Parathyroid adenoma (tissue), 2 donors: ENCODE results near the gene CCNB2.

ENCODE experiments used
- H2AFZ ChIP-seq: fragments of 300-600 bp; sonication (generic); one replicate; pipeline ENCODE4 v1.7.0; 2017; ENCODE audit warnings: antibody characterized with exemption, mild to moderate bottlenecking
- H3K27ac ChIP-seq: fragments of 300-600 bp; sonication (generic); one replicate; pipeline ENCODE4 v1.7.0; 2017
- H3K27me3 ChIP-seq: fragments of 300-600 bp; sonication (generic); one replicate; pipeline ENCODE4 v1.7.0; 2017; ENCODE audit warnings: low read length; ENCODE audit not compliant: control insufficient read depth, insufficient read depth
- H3K36me3 ChIP-seq: fragments of 300-600 bp; sonication (generic); one replicate; pipeline ENCODE4 v1.7.0; 2017; ENCODE audit warnings: low read length; ENCODE audit not compliant: control insufficient read depth, insufficient read depth
- H3K4me1 ChIP-seq: fragments of 300-600 bp; sonication (generic); one replicate; pipeline ENCODE4 v1.7.0; 2017; ENCODE audit warnings: control low read depth
- H3K4me2 ChIP-seq: fragments of 300-600 bp; sonication (generic); one replicate; pipeline ENCODE4 v1.7.0; 2017; ENCODE audit warnings: low read length
- H3K4me3 ChIP-seq: fragments of 300-600 bp; sonication (generic); one replicate; pipeline ENCODE4 v1.7.0; 2017; ENCODE audit warnings: low read depth, low read length
- H3K79me2 ChIP-seq: fragments of 300-600 bp; sonication (generic); one replicate; pipeline ENCODE4 v1.7.0; 2017; ENCODE audit warnings: control low read depth
- H3K9ac ChIP-seq: fragments of 300-600 bp; sonication (generic); one replicate; pipeline ENCODE4 v1.7.0; 2017; ENCODE audit warnings: mild to moderate bottlenecking
- H3K9me3 ChIP-seq: fragments of 300-600 bp; sonication (generic); one replicate; pipeline ENCODE4 v1.7.0; 2017; ENCODE audit warnings: low read length; ENCODE audit not compliant: control insufficient read depth
- CTCF ChIP-seq: fragments of 300-600 bp; sonication (generic); IDR thresholded peaks from one replicate; pipeline ENCODE4 v1.7.0; 2017; ENCODE audit warnings: antibody characterized with exemption, mild to moderate bottlenecking
- donor health status: primary hyperparathyroidism.

The CCNB2 gene

GRCh38 chr15:59168536-59168935 lies 63.6 kb downstream of the CCNB2 start:
- H3K4me3 ChIP-seq, result no peak overlapping the region

DNA sequence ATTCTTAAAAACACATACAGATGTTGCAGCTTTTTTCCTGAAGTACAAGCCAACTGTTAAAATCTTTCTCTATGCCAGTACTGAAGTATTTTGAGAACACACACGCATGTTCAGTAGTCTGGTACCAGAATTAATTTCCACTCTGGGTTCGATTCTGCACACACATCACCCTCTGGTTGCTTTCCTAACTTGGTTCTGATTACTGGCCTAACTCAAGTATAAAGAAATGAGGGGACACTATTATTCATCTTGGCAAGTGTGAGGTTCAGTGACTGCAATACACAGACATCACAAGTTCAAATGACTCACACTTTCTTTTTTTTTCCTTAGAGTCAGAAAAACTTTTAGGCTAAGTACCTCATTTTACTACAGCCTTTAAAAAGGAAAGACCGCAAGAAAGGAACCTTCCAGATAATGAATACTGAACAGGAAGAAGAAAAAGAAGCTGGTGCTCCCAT lies 64.3 kb downstream of the CCNB2 start:
- no peaks in the 10 kb centered on the region for H3K4me1 ChIP-seq
- H3K9ac ChIP-seq, result no peak overlapping the region
- no peak overlapping the region for H3K4me2 ChIP-seq
- no peaks in the 10 kb centered on the region for H3K79me2 ChIP-seq
- H3K4me3 ChIP-seq, result no peak overlapping the region
- no peaks in the 10 kb centered on the region for H3K9me3 ChIP-seq
- H3K27me3 ChIP-seq, result no peaks in the 10 kb centered on the region
- TF ChIP-seq CTCF, result no peak
- H3K27ac ChIP-seq, result no peak overlapping the region
- no peaks in the 10 kb centered on the region for H3K36me3 ChIP-seq
- no peak overlapping the region for H2AFZ ChIP-seq

More at GRCh38 chr15:59168536-59168935, 63.6 kb downstream of the CCNB2 start:
- H3K4me2 ChIP-seq, result no peak overlapping the region
- no peak overlapping the region for H3K9ac ChIP-seq
- no peak overlapping the region for H2AFZ ChIP-seq
- H3K27me3 ChIP-seq, result no peaks in the 10 kb centered on the region
- H3K79me2 ChIP-seq, result no peaks in the 10 kb centered on the region
- no peak overlapping the region for H3K27ac ChIP-seq
- no peaks in the 10 kb centered on the region for H3K4me1 ChIP-seq
- TF ChIP-seq CTCF, result no peak
- H3K9me3 ChIP-seq, result no peaks in the 10 kb centered on the region
- H3K36me3 ChIP-seq, result no peaks in the 10 kb centered on the region

DNA sequence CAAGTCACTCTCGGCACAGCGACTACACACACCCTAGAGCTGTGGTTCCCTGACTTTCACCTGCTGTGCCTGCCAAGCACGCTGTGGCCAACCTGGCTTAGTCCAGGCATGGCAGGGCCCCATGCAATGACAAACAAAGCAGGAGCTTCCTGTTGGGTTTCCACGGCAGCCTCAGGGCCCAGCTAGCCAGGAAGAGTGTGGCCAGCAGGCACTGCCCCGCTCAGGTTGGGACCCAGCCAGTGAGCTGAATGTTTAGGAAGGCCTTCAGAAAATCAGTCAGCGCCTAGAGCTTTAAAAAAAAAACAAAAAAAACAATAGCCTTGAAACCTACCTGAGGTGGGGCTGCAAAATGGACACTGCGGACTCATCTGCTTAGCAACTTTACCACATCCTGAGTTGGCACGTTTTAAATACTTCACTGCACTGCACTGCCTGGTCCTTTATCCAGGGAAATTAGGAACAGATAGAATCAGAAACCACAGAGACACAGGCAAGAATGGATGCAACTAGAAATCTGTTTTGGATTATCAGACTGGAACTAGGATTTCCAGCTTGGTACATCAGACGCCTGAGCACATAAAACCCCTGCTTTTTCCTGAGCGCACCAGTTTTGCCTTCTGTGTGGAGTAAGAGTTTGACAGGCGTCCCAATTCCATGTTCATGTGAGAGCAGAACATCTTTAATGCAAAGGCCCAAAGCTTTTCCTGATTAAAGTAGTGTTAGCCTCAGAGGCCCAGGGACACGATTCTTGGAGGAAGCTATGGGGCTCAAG lies 65.5 kb downstream of the CCNB2 start:
- no peak overlapping the region for H2AFZ ChIP-seq
- H3K36me3 ChIP-seq, result no peaks in the 10 kb centered on the region
- TF ChIP-seq CTCF, result no peak
- H3K9me3 ChIP-seq, result no peaks in the 10 kb centered on the region
- no peaks in the 10 kb centered on the region for H3K27me3 ChIP-seq
- no peaks in the 10 kb centered on the region for H3K4me1 ChIP-seq
- H3K79me2 ChIP-seq, result no peaks in the 10 kb centered on the region
- no peak overlapping the region for H3K4me2 ChIP-seq
- no peak overlapping the region for H3K9ac ChIP-seq
- no peak overlapping the region for H3K27ac ChIP-seq
- no peak overlapping the region for H3K4me3 ChIP-seq

GRCh38 chr15:59171067-59171397 lies 66.1 kb downstream of the CCNB2 start:
- H3K27me3 ChIP-seq, result no peaks in the 10 kb centered on the region
- H2AFZ ChIP-seq, result no peak overlapping the region
- no peak overlapping the region for H3K4me2 ChIP-seq
- H3K4me3 ChIP-seq, result no peak overlapping the region
- H3K36me3 ChIP-seq, result no peaks in the 10 kb centered on the region
- H3K4me1 ChIP-seq, result no peaks in the 10 kb centered on the region
- no peak overlapping the region for H3K27ac ChIP-seq
- no peak overlapping the region for H3K9ac ChIP-seq
- H3K79me2 ChIP-seq, result no peaks in the 10 kb centered on the region
- no peaks in the 10 kb centered on the region for H3K9me3 ChIP-seq
- no peak for TF ChIP-seq CTCF
